Right atrium auricular region (tissue), 2 donors: ENCODE measurements around the gene CAMK4. TPM values are rescaled to one million over a fixed set of nuclear protein-coding genes. Genes with fewer than 3 reads are reported as not detected.

Experiments
- DNase-seq: peaks from one replicate; pipeline ENCODE4 v3.0.0-alpha.2; 2019; ENCODE audit warnings: low spot score
- H3K27ac ChIP-seq, 2 donors: fragments of 200-600 bp; sonication (generic); 1 replicate in 1 of 2; 2 replicates in 1 of 2; pipeline ENCODE4 v1.5.1; 2016 to 2019
- H3K27me3 ChIP-seq, 2 donors: fragments of 200-600 bp; sonication (generic); one replicate each; pipeline versions ENCODE4 v1.5.1 to v1.6.0; 2017 to 2019
- H3K36me3 ChIP-seq: fragments of 200-600 bp; sonication (generic); one replicate; pipeline ENCODE4 v1.5.1; 2016
- H3K4me1 ChIP-seq, 2 donors: fragments of 200-600 bp; sonication (generic); one replicate each; pipeline versions ENCODE4 v1.5.1 to v1.6.0; 2017 to 2019
- H3K4me3 ChIP-seq, 2 donors: fragments of 200-600 bp; sonication (generic); 1 replicate in 1 of 2; 2 replicates in 1 of 2; pipeline ENCODE4 v1.5.1; 2017 to 2019; ENCODE audit warnings: mild to moderate bottlenecking in 1 of 2, moderate library complexity in 1 of 2
- H3K9me3 ChIP-seq, 2 donors: fragments of 200-600 bp; sonication (generic); one replicate each; pipeline ENCODE4 v1.5.1; 2019
- total RNA-seq, 2 donors: library from RNA; depleted of rRNA; stranded (reverse); fragments of >200 nt; gene quantifications; one replicate each; pipeline ENCODE4 v1.1.0, GENCODE V29; 2016
- TF ChIP-seq, protein P1 (sequence below), 2 donors: fragments of 200-600 bp; sonication (generic); IDR thresholded peaks; one replicate each; pipeline ENCODE4 v1.5.1; 2019; ENCODE audit warnings: antibody characterized with exemption in 2 of 2

The CAMK4 gene
- total RNA-seq, 2 donors from 2014 or later: 0.11 to 0.67 TPM

GRCh38 chr5:111511831-111512374 is 287.7 kb downstream of the CAMK4 start:
- Histone ChIP-seq H3K4me3 (peak overlapping the region; percentile 77 to 92), H3K4me1 (peaks cover 0 to 18% of the 10 kb centered on the region in 2 donors), H3K27me3 (no peaks in the 10 kb centered on the region), H3K36me3 (no peaks in the 10 kb centered on the region), H3K9me3 (no peaks in the 10 kb centered on the region), H3K27ac (peak overlapping the region; percentile 85 to 95)
- TF ChIP-seq, protein P1, sequence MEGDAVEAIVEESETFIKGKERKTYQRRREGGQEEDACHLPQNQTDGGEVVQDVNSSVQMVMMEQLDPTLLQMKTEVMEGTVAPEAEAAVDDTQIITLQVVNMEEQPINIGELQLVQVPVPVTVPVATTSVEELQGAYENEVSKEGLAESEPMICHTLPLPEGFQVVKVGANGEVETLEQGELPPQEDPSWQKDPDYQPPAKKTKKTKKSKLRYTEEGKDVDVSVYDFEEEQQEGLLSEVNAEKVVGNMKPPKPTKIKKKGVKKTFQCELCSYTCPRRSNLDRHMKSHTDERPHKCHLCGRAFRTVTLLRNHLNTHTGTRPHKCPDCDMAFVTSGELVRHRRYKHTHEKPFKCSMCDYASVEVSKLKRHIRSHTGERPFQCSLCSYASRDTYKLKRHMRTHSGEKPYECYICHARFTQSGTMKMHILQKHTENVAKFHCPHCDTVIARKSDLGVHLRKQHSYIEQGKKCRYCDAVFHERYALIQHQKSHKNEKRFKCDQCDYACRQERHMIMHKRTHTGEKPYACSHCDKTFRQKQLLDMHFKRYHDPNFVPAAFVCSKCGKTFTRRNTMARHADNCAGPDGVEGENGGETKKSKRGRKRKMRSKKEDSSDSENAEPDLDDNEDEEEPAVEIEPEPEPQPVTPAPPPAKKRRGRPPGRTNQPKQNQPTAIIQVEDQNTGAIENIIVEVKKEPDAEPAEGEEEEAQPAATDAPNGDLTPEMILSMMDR (IDR thresholded peaks at IDR 0.05): no peak
- DNase-seq: peak; percentile 62

DNA sequence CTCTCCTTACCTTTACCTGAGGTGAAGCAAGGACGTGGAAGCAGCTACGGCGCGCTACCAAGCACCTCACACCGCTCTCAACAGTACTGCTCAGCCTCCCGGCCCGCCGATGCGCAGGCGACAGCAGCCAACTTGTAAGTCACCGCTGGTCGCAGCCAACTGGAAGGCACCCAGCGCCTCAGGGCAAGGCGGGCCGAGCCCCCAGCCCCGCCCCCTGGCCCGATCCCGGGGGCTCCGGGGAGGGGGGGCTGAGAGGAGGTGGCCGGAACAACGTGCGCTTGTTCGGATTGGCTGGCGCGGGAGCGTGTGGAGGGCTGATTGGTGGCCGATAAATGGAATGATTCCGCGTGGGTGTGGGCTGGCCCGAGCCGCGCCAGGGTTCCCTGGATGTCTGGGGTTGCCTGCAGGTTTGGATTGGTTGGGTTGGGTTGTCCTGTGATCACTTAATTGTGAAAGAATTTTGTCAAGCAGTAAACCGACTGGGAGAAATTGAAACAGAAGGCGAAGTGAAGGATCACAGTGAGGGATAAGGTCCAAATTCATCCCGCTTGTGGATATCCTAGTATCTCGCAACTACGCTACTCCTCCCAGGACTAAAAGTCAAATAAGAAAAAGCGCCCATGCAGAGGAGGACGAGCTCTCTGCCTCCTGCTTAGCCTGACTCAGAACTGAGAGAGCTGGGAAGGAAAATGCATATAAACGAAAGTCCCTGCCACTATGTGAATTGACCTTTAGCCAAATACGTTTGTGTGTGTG is 288.4 kb downstream of the CAMK4 start, which contains the start of gene STARD4:
TSS of gene STARD4 (minus strand) at position 161 of the 756 bp plus-strand sequence. CDS start 5,102 bp downstream, outside the sequence.
- TF ChIP-seq, protein P1 (IDR thresholded peaks at IDR 0.05): no peak
- Histone ChIP-seq H3K9me3 (no peaks in the 10 kb centered on the region), H3K4me3 (peak within 1 kb of the TSS; percentile 77 to 92), H3K36me3 (no peaks in the 10 kb centered on the region), H3K27me3 (no peaks in the 10 kb centered on the region), H3K4me1 (peaks cover 0 to 18% of the 10 kb centered on the region in 2 donors), H3K27ac (peak within 1 kb of the TSS; percentile 85 to 95)
- DNase-seq: peak; percentile 96

- Histone ChIP-seq H3K36me3 (no peaks in the 10 kb centered on the region), H3K27ac (peak overlapping the region; percentile 85 to 95), H3K27me3 (no peaks in the 10 kb centered on the region), H3K4me1 (peaks cover 0 to 18% of the 10 kb centered on the region in 2 donors), H3K9me3 (no peaks in the 10 kb centered on the region), H3K4me3 (peak overlapping the region; percentile 77 to 92)
- TF ChIP-seq, protein P1 (IDR thresholded peaks at IDR 0.05): no peak
- DNase-seq: no peak
Observed at GRCh38 chr5:111513131-111513520, 288.9 kb downstream of the CAMK4 start.

DNA sequence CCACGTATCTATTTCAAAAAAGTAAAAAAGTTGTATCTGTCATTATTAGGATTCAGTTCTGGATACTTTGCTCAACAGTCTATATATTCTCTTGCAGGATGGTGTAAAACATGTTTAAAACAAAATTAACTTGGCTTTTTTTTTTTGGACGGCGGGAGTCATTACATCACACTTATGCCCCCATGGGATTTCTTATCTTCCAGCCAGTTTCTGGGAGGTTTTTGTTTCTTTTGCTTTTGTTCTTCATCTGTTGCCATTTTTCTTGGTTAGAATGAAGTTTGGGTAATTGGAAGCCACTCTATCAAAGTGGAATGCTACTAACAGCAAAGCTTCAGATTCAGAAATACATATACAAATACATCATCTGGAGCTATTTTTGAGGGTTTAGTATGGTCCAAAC is 289.9 kb downstream of the CAMK4 start:
- Histone ChIP-seq H3K27me3 (no peaks in the 10 kb centered on the region), H3K4me1 (peaks cover 0 to 18% of the 10 kb centered on the region in 2 donors), H3K27ac (no peak overlapping the region), H3K36me3 (no peaks in the 10 kb centered on the region), H3K9me3 (no peaks in the 10 kb centered on the region), H3K4me3 (no peak overlapping the region)
- TF ChIP-seq, protein P1 (IDR thresholded peaks at IDR 0.05): no peak
- DNase-seq: no peak

GRCh38 chr5:111517853-111518501 is 293.8 kb downstream of the CAMK4 start:
- H3K27me3 ChIP-seq: no peaks in the 10 kb centered on the region
- H3K4me1 ChIP-seq: no peaks in the 10 kb centered on the region
- TF ChIP-seq, protein P1 (IDR thresholded peaks at IDR 0.05): no peak
- H3K36me3 ChIP-seq: no peaks in the 10 kb centered on the region
- DNase-seq: no peak
- no peak overlapping the region for H3K4me3 ChIP-seq
- H3K9me3 ChIP-seq: no peaks in the 10 kb centered on the region
- no peak overlapping the region for H3K27ac ChIP-seq
